HCT116 (cell line): ENCODE results near the gene MPPED1.

ENCODE experiments used
- ELF1 ChIP-seq: IDR thresholded peaks from 2 replicates; pipeline ENCODE4 v1.6.1; 2012; ENCODE audit warnings: low read depth, borderline replicate concordance
- EZH2 ChIP-seq: fragments of 200-600 bp; sonication (generic); IDR thresholded peaks from 2 replicates; pipeline ENCODE4 v1.6.1; 2017; ENCODE audit warnings: antibody characterized with exemption, mixed run types
- JUND ChIP-seq: IDR thresholded peaks from 2 replicates; pipeline ENCODE4 v1.6.1; 2012
- POLR2A ChIP-seq: IDR thresholded peaks from 2 replicates; pipeline ENCODE4 v1.7.0; 2011; ENCODE audit warnings: borderline replicate concordance; ENCODE audit not compliant: insufficient read depth, insufficient read length; ENCODE audit errors: extremely low read depth
- POLR2AphosphoS5 ChIP-seq: IDR thresholded peaks from 2 replicates; pipeline ENCODE4 v1.6.1; 2011; ENCODE audit warnings: mild to moderate bottlenecking, low read depth, low read length, moderate library complexity
- TCF7L2 ChIP-seq: IDR thresholded peaks from 2 replicates; pipeline ENCODE4 v1.7.0; 2011; ENCODE audit warnings: borderline replicate concordance, inconsistent platforms; ENCODE audit not compliant: insufficient read depth, insufficient read length; ENCODE audit errors: extremely low read depth
- ZNF274 ChIP-seq: fragments of 200-500 bp; sonication (Bioruptor generic); IDR thresholded peaks from 2 replicates; pipeline ENCODE4 v1.6.1; 2014; ENCODE audit warnings: mild to moderate bottlenecking, low read depth, low read length, inconsistent platforms
- TF ChIP-seq, protein P1 (sequence below), 3 experiments: fragments of 200-600 bp in 1 of 3; sonication (generic) in 1 of 3; IDR thresholded peaks in 2 of 3; conservative IDR thresholded peaks in 1 of 3; 2 replicates each; pipeline ENCODE4 v1.5.1; 2012 to 2017; ENCODE audit warnings: low read depth in 2 of 3, low read length in 2 of 3, antibody characterized with exemption in 1 of 3, borderline replicate concordance in 1 of 3, control low read depth in 1 of 3, mild to moderate bottlenecking in 1 of 3, mixed read lengths in 1 of 3, mixed run types in 1 of 3, moderate library complexity in 1 of 3; ENCODE audit not compliant: insufficient read depth in 1 of 3
- TF ChIP-seq, protein P2 (sequence below): IDR thresholded peaks from 2 replicates; pipeline ENCODE4 v1.6.1; 2012
- TF ChIP-seq, protein P3 (sequence below): IDR thresholded peaks from 2 replicates; pipeline ENCODE4 v1.6.1; 2011; ENCODE audit warnings: mild to moderate bottlenecking, low read length, moderate library complexity; ENCODE audit not compliant: insufficient replicate concordance; ENCODE audit errors: extremely low read depth

DNA sequence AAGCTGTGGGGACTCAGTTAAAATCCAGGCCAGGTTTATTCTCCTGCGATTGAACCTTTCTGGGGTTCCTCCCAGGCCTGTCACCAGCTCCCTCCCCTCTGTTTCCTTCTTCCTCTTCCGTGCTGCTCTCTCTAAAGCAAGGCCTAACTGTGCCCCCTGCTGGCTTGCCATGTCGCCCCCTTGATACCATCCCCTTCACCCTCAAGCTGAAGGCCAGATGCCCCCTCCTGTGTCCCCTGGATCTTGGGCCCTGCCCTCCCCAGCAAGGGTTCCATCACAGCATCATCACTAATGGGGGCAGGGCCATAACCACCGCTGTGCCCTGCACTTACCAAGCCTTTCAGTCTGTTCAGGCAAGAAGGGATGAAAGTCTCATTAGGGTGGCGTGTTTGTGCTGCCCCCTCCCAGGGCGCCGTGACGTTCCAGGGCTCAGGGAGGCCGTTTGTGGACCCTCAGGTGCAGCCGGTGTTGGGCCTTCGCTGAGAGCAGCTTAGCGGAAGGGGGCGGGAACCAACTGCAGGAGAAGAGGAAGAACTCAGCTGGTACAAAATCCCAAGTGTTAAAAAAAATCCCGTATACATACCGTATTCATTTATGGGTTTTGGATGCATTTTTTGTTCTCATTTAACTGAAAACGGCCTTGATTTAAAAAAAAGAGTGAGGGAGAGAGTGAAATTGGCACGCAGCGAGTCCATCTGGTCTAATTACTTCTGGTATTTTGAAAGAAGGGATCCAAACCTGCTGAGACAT is 69.9 kb downstream of the MPPED1 start:
- TF ChIP-seq POLR2AphosphoS5: no peak
- TF ChIP-seq, protein P1, sequence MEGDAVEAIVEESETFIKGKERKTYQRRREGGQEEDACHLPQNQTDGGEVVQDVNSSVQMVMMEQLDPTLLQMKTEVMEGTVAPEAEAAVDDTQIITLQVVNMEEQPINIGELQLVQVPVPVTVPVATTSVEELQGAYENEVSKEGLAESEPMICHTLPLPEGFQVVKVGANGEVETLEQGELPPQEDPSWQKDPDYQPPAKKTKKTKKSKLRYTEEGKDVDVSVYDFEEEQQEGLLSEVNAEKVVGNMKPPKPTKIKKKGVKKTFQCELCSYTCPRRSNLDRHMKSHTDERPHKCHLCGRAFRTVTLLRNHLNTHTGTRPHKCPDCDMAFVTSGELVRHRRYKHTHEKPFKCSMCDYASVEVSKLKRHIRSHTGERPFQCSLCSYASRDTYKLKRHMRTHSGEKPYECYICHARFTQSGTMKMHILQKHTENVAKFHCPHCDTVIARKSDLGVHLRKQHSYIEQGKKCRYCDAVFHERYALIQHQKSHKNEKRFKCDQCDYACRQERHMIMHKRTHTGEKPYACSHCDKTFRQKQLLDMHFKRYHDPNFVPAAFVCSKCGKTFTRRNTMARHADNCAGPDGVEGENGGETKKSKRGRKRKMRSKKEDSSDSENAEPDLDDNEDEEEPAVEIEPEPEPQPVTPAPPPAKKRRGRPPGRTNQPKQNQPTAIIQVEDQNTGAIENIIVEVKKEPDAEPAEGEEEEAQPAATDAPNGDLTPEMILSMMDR (IDR thresholded peaks at IDR 0.05 in 2 of 3, conservative IDR thresholded peaks at IDR 0.05 in 1 of 3; ENCODE audit: borderline replicate concordance in 1 of 3, insufficient read depth in 1 of 3, low read depth in 2 of 3, low read length in 2 of 3): peak in 2 of 3 experiments; percentile 24 to 31; a peak in 2 of 6 replicates
- TF ChIP-seq POLR2A: no peak
- TF ChIP-seq, protein P2, sequence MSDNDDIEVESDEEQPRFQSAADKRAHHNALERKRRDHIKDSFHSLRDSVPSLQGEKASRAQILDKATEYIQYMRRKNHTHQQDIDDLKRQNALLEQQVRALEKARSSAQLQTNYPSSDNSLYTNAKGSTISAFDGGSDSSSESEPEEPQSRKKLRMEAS: no peak
- TF ChIP-seq, protein P3, sequence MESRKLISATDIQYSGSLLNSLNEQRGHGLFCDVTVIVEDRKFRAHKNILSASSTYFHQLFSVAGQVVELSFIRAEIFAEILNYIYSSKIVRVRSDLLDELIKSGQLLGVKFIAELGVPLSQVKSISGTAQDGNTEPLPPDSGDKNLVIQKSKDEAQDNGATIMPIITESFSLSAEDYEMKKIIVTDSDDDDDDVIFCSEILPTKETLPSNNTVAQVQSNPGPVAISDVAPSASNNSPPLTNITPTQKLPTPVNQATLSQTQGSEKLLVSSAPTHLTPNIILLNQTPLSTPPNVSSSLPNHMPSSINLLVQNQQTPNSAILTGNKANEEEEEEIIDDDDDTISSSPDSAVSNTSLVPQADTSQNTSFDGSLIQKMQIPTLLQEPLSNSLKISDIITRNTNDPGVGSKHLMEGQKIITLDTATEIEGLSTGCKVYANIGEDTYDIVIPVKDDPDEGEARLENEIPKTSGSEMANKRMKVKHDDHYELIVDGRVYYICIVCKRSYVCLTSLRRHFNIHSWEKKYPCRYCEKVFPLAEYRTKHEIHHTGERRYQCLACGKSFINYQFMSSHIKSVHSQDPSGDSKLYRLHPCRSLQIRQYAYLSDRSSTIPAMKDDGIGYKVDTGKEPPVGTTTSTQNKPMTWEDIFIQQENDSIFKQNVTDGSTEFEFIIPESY: no peak
- TF ChIP-seq ELF1: no peak
- no peak for TF ChIP-seq TCF7L2
- no peak for TF ChIP-seq JUND
- TF ChIP-seq EZH2: no peak
- TF ChIP-seq ZNF274: no peak
